KOPT-K1 (cell line): ENCODE measurements around the gene GPR101.

ENCODE experiments used
- H3K27ac ChIP-seq: fragments of 200-600 bp; sonication (generic); 2 replicates; pipeline ENCODE4 v1.5.1; 2016; ENCODE audit warnings: antibody characterized with exemption, mild to moderate bottlenecking, low read depth, low read length; ENCODE audit not compliant: poor library complexity, severe bottlenecking
- H3K36me3 ChIP-seq: fragments of 200-600 bp; sonication (generic); 2 replicates; pipeline ENCODE4 v1.5.1; 2017; ENCODE audit warnings: antibody characterized with exemption, mild to moderate bottlenecking, low read length, moderate library complexity; ENCODE audit not compliant: insufficient read depth
- H3K9me3 ChIP-seq: fragments of 200-600 bp; sonication (generic); 2 replicates; pipeline ENCODE4 v1.5.1; 2017; ENCODE audit warnings: antibody characterized with exemption, low read length, mild to moderate bottlenecking; ENCODE audit not compliant: insufficient read depth, poor library complexity, severe bottlenecking

The GPR101 gene

GRCh38 chrX:137033774-137034507 lies at the start of gene GPR101:
GPR101 (minus strand) TSS chrX:137033995; CDS start chrX:137031674, 2,321 bp downstream.
- Histone ChIP-seq H3K9me3 (no peaks in the 10 kb centered on the region), H3K36me3 (no peaks in the 10 kb centered on the region), H3K27ac (no peak within 1 kb of the TSS)

- no peaks in the 10 kb centered on the region for H3K9me3 ChIP-seq
- no peak overlapping the region for H3K27ac ChIP-seq
- no peaks in the 10 kb centered on the region for H3K36me3 ChIP-seq
Observed at GRCh38 chrX:137081239-137081638, 47.4 kb upstream of the GPR101 start.

GRCh38 chrX:137072396-137072795 lies 38.6 kb upstream of the GPR101 start:
- Histone ChIP-seq H3K9me3 (no peaks in the 10 kb centered on the region), H3K27ac (no peak overlapping the region), H3K36me3 (no peaks in the 10 kb centered on the region)

- H3K9me3 ChIP-seq = no peaks in the 10 kb centered on the region
Observed at GRCh38 chrX:137071596-137071995, 37.8 kb upstream of the GPR101 start.

GRCh38 chrX:137067147-137067546 lies 33.4 kb upstream of the GPR101 start:
- H3K36me3 ChIP-seq = no peaks in the 10 kb centered on the region
- no peak overlapping the region for H3K27ac ChIP-seq
- H3K9me3 ChIP-seq = no peaks in the 10 kb centered on the region

More at GRCh38 chrX:137071596-137071995, 37.8 kb upstream of the GPR101 start:
- Histone ChIP-seq H3K36me3 (no peaks in the 10 kb centered on the region), H3K27ac (no peak overlapping the region)

GRCh38 chrX:137062915-137063617 lies 29.3 kb upstream of the GPR101 start:
- Histone ChIP-seq H3K36me3 (no peaks in the 10 kb centered on the region), H3K9me3 (no peaks in the 10 kb centered on the region), H3K27ac (no peak overlapping the region)

- Histone ChIP-seq H3K9me3 (no peaks in the 10 kb centered on the region), H3K27ac (no peak overlapping the region), H3K36me3 (no peaks in the 10 kb centered on the region)
Observed at GRCh38 chrX:137058339-137059127, 24.7 kb upstream of the GPR101 start.

GRCh38 chrX:137052643-137053235 lies 18.9 kb upstream of the GPR101 start:
- Histone ChIP-seq H3K9me3 (no peaks in the 10 kb centered on the region), H3K36me3 (no peaks in the 10 kb centered on the region), H3K27ac (no peak overlapping the region)

- no peak overlapping the region for H3K27ac ChIP-seq
- no peaks in the 10 kb centered on the region for H3K9me3 ChIP-seq
- H3K36me3 ChIP-seq = no peaks in the 10 kb centered on the region
Observed at GRCh38 chrX:137051978-137052642, 18.3 kb upstream of the GPR101 start.

- H3K9me3 ChIP-seq = no peaks in the 10 kb centered on the region
- no peak overlapping the region for H3K27ac ChIP-seq
- H3K36me3 ChIP-seq = no peaks in the 10 kb centered on the region
Observed at GRCh38 chrX:137044893-137045292, 11.1 kb upstream of the GPR101 start.

- H3K36me3 ChIP-seq = no peaks in the 10 kb centered on the region
- no peak overlapping the region for H3K27ac ChIP-seq
- no peaks in the 10 kb centered on the region for H3K9me3 ChIP-seq
Observed at GRCh38 chrX:137043736-137044135, 9.9 kb upstream of the GPR101 start.

- H3K27ac ChIP-seq = no peak overlapping the region
- H3K36me3 ChIP-seq = no peaks in the 10 kb centered on the region
- H3K9me3 ChIP-seq = no peaks in the 10 kb centered on the region
Observed at GRCh38 chrX:137041329-137041728, 7.5 kb upstream of the GPR101 start.

- Histone ChIP-seq H3K36me3 (no peaks in the 10 kb centered on the region), H3K9me3 (no peaks in the 10 kb centered on the region), H3K27ac (no peak overlapping the region)
Observed at GRCh38 chrX:137040113-137040794, 6.5 kb upstream of the GPR101 start.

- no peaks in the 10 kb centered on the region for H3K36me3 ChIP-seq
- no peak overlapping the region for H3K27ac ChIP-seq
- no peaks in the 10 kb centered on the region for H3K9me3 ChIP-seq
Observed at GRCh38 chrX:137034508-137034872, 695 bp upstream of the GPR101 start.
